A673 (cell line): ENCODE data around the gene METTL9. TPM values are rescaled to one million over a fixed set of nuclear protein-coding genes. Genes with fewer than 3 reads are reported as not detected.
"Not testable (repeated sequence)": the region's sequence is repeated elsewhere in the genome, so short reads cannot be mapped to it uniquely, and the experiment has no call there.

Experiments
- BruUV-seq: library from RNA; stranded (reverse); fragments of 400-500 nt; replicated peaks from 2 replicates; lab custom pipeline; 2021; lab: Mats Ljungman, UMichigan
- CTCF ChIA-PET: fragments of 300-600 bp; sonication (Branson Sonifier 250); formaldehyde crosslinking; loops from one replicate; lab custom pipeline; 2022; ENCODE audit warnings: antibody characterized with exemption; lab: Charles Lee
- POLR2A ChIA-PET: fragments of 300-600 bp; sonication (Branson Sonifier 250); formaldehyde crosslinking; loops from one replicate; lab custom pipeline; 2022; ENCODE audit warnings: antibody characterized with exemption; ENCODE audit not compliant: low non-redundant PET; lab: Charles Lee
- DNase-seq: peaks from one replicate; pipeline ENCODE4 v3.0.0-alpha.2; 2015; ENCODE audit warnings: low spot score
- H3K27ac ChIP-seq: fragments of 200-600 bp; sonication (generic); 2 replicates; pipeline ENCODE4 v1.5.1; 2016; ENCODE audit warnings: mixed run types, low read depth, mild to moderate bottlenecking, mixed read lengths, antibody characterized with exemption, low read length; ENCODE audit not compliant: poor library complexity, severe bottlenecking
- H3K27me3 ChIP-seq: fragments of 200-600 bp; sonication (generic); replicated peaks from 2 replicates; pipeline ENCODE4 v1.6.1; 2017; ENCODE audit warnings: mixed run types, low read depth, mild to moderate bottlenecking, mixed read lengths, antibody characterized with exemption, low read length; ENCODE audit not compliant: insufficient read depth, poor library complexity
- H3K36me3 ChIP-seq: fragments of 200-600 bp; sonication (generic); 2 replicates; pipeline ENCODE4 v1.6.1; 2016; ENCODE audit warnings: mixed run types, mild to moderate bottlenecking, mixed read lengths, antibody characterized with exemption, low read length; ENCODE audit not compliant: insufficient read depth, poor library complexity, severe bottlenecking
- H3K4me1 ChIP-seq: fragments of 200-600 bp; sonication (generic); 2 replicates; pipeline ENCODE4 v1.6.1; 2017; ENCODE audit warnings: mixed run types, mild to moderate bottlenecking, mixed read lengths, antibody characterized with exemption, low read length; ENCODE audit not compliant: insufficient read depth, poor library complexity, severe bottlenecking
- H3K4me3 ChIP-seq: fragments of 200-600 bp; sonication (generic); 2 replicates; pipeline ENCODE4 v1.5.1; 2016; ENCODE audit warnings: low read depth, mixed run types, mild to moderate bottlenecking, mixed read lengths, low read length; ENCODE audit not compliant: poor library complexity, severe bottlenecking
- H3K9me3 ChIP-seq: fragments of 200-600 bp; sonication (generic); 2 replicates; pipeline ENCODE4 v1.6.1; 2016; ENCODE audit warnings: mixed run types, low read depth, mild to moderate bottlenecking, mixed read lengths, antibody characterized with exemption, low read length; ENCODE audit not compliant: poor library complexity, severe bottlenecking
- CTCF ChIP-seq: fragments of 300-800, 200-600 bp; sonication (generic); conservative IDR thresholded peaks from 2 replicates; pipeline ENCODE4 v1.5.1; 2017; ENCODE audit warnings: low read depth, mild to moderate bottlenecking, antibody characterized with exemption, low read length, moderate library complexity, mixed read lengths
- EZH2 ChIP-seq: fragments of 200-600 bp; sonication (generic); IDR thresholded peaks from 2 replicates; pipeline ENCODE4 v1.6.1; 2017; ENCODE audit warnings: borderline replicate concordance, low read depth, mild to moderate bottlenecking, mixed read lengths, antibody characterized with exemption, low read length; ENCODE audit not compliant: poor library complexity, severe bottlenecking
- intact Hi-C: fragments of 100-400 bp; cut with micrococcal nuclease; formaldehyde crosslinking; loops from one replicate; pipeline ENCODE4 v1.10.0; 2022; ENCODE audit not compliant: unreplicated experiment
- total RNA-seq: library from RNA; stranded (reverse); gene quantifications from 2 replicates; pipeline ENCODE4 v1.2.3, GENCODE V29; 2021

METTL9 gene
- total RNA-seq, 1 experiment from 2014 or later: 151 TPM

DNA sequence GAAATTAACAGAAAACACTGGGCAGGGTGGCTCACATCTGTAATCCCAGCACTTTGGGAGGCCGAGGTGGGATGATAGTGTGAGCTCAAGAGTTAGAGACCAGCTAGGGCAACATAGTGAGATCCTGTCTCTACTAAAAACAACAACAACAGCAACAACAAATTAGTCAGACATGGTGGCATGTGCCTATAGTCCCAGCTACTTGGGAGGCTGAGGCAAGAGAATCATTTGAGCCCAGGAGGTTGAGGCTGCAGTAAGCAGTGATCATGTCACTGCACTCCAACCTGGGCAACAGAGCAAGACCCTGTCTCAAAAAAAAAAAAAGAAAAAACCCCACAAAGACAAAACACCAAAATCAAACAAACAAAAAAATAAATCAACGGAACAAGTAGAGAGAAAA, 21.9 kb upstream of the METTL9 start:
- POLR2A ChIA-PET: not testable (repeated sequence)

GRCh38 chr16:21578311-21578710, 21.1 kb upstream of the METTL9 start:
- H3K9me3 ChIP-seq, CTCF ChIA-PET, H3K4me1 ChIP-seq, H3K36me3 ChIP-seq, POLR2A ChIA-PET, H3K27ac ChIP-seq, H3K27me3 ChIP-seq, H3K4me3 ChIP-seq, BruUV-seq, DNase-seq, intact Hi-C loops: not testable (repeated sequence)

More for the DNA sequence above, 21.9 kb upstream of the METTL9 start:
- H3K27me3 ChIP-seq, CTCF ChIA-PET, BruUV-seq, H3K27ac ChIP-seq, H3K9me3 ChIP-seq, DNase-seq, intact Hi-C loops, H3K36me3 ChIP-seq, H3K4me1 ChIP-seq, H3K4me3 ChIP-seq: not testable (repeated sequence)

GRCh38 chr16:21580131-21580530, 19.2 kb upstream of the METTL9 start:
- intact Hi-C loops: loop anchor here (5.0 kb wide), 1 partner anchor 222 kb away; no protein-coding TSS in a partner anchor
- H3K4me3 ChIP-seq, H3K27me3 ChIP-seq, POLR2A ChIA-PET, BruUV-seq, H3K27ac ChIP-seq, H3K36me3 ChIP-seq, DNase-seq, H3K9me3 ChIP-seq, H3K4me1 ChIP-seq: not testable (repeated sequence)
- CTCF ChIA-PET: interaction anchor here (0.6 kb wide), 1 partner anchor 97 kb away, joined by 9 read pairs; no protein-coding TSS in a partner anchor

- Histone ChIP-seq H3K36me3 (no peaks in the 10 kb centered on the region), H3K27ac (no peak overlapping the region), H3K4me3 (no peak overlapping the region), H3K9me3 (no peaks in the 10 kb centered on the region), H3K27me3 (no peaks in the 10 kb centered on the region), H3K4me1 (no peaks in the 10 kb centered on the region)
- TF ChIP-seq CTCF (no peak), EZH2 (no peak)
- ChIA-PET CTCF (no interaction called here), POLR2A (no interaction called here)
- no peak for DNase-seq
- intact Hi-C loops: loop anchor here (5.0 kb wide), 1 partner anchor 221 kb away; no protein-coding TSS in a partner anchor
- BruUV-seq: no TSS peak
Measured at GRCh38 chr16:21580807-21581206, 18.6 kb upstream of the METTL9 start.

DNA sequence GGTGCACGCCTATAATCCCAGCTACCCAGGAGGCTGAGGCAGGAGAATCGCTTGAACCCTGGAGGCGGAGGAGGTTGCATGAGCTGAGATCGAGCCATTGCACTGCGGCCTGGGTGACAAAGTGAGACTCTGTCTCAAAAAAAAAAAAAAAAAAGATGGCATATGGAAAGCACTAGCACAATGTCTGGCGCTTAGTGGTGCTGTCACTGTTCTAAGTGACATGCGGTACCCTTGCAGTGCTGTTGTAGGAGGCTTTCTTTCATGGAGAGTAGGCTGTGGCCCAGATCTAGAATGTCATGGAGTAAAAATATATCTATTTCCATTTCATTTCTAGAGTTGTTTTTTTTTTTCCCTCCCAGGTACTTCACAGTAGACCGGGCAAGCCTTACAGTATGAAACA, 14.6 kb upstream of the METTL9 start:
- no peaks in the 10 kb centered on the region for H3K27me3 ChIP-seq
- BruUV-seq: no TSS peak
- H3K9me3 ChIP-seq: no peaks in the 10 kb centered on the region
- H3K4me3 ChIP-seq: no peak overlapping the region
- CTCF ChIA-PET: interaction anchor here (0.7 kb wide), 2 partner anchors 56 to 1875 kb away, joined by 4 to 5 read pairs; no protein-coding TSS in a partner anchor
- no peak overlapping the region for H3K27ac ChIP-seq
- no peaks in the 10 kb centered on the region for H3K4me1 ChIP-seq
- no peak for DNase-seq
- POLR2A ChIA-PET: no interaction called here
- intact Hi-C loops: loop anchor here (1.0 to 5.0 kb wide), 2 partner anchors 55 to 217 kb away; no protein-coding TSS in a partner anchor
- no peaks in the 10 kb centered on the region for H3K36me3 ChIP-seq
- TF ChIP-seq EZH2 (no peak), CTCF (no peak)

- POLR2A ChIA-PET, H3K27ac ChIP-seq, BruUV-seq: not testable (repeated sequence)
Measured at GRCh38 chr16:21588593-21588992, 10.8 kb upstream of the METTL9 start.

More at GRCh38 chr16:21588593-21588992, 10.8 kb upstream of the METTL9 start:
- H3K27me3 ChIP-seq, intact Hi-C loops, H3K36me3 ChIP-seq, DNase-seq, H3K4me3 ChIP-seq, CTCF ChIA-PET, H3K9me3 ChIP-seq, H3K4me1 ChIP-seq: not testable (repeated sequence)
